HepG2 (cell line): ENCODE measurements around the gene POU6F1. TPM values are rescaled to one million over a fixed set of nuclear protein-coding genes. Genes with fewer than 3 reads are reported as not detected.

Experiments used
- AHR ChIP-seq: IDR thresholded peaks from 2 replicates; pipeline ENCODE4 v1.6.1; 2018; ENCODE audit warnings: missing genetic modification reagents, missing compliant biosample characterization
- ISX ChIP-seq: sonication (generic); formaldehyde crosslinking; conservative IDR thresholded peaks from 2 replicates; pipeline ENCODE4 v1.5.0; 2020; ENCODE audit warnings: missing genetic modification reagents
- MTA3 ChIP-seq: sonication (generic); formaldehyde crosslinking; IDR thresholded peaks from 2 replicates; pipeline ENCODE4 v1.4.0; 2020; ENCODE audit warnings: missing genetic modification reagents
- NR3C1 ChIP-seq: sonication (generic); formaldehyde crosslinking; IDR thresholded peaks from 2 replicates; pipeline ENCODE4 v1.4.0; 2020; ENCODE audit warnings: missing genetic modification reagents
- PAX8 ChIP-seq: sonication (generic); formaldehyde crosslinking; IDR thresholded peaks from 2 replicates; pipeline ENCODE4 v1.8.0; 2022; ENCODE audit warnings: mild to moderate bottlenecking, missing genetic modification reagents, borderline replicate concordance
- REL ChIP-seq: sonication (generic); formaldehyde crosslinking; conservative IDR thresholded peaks from 2 replicates; pipeline ENCODE4 v1.8.0; 2022; ENCODE audit warnings: mild to moderate bottlenecking, missing genetic modification reagents, moderate library complexity
- SNRNP70 ChIP-seq: fragments of 200-400 bp; formaldehyde crosslinking; IDR thresholded peaks from 2 replicates; pipeline ENCODE4 v1.6.1; 2017; ENCODE audit warnings: mild to moderate bottlenecking, low read depth, low read length, moderate library complexity
- STAG1 ChIP-seq: sonication (generic); formaldehyde crosslinking; IDR thresholded peaks from 2 replicates; pipeline ENCODE4 v1.4.0; 2020; ENCODE audit warnings: missing genetic modification reagents
- ZBTB3 ChIP-seq: sonication (generic); formaldehyde crosslinking; IDR thresholded peaks from 2 replicates; pipeline ENCODE4 v1.4.0; 2020; ENCODE audit warnings: low read depth, mild to moderate bottlenecking, moderate library complexity, missing genetic modification reagents, borderline replicate concordance
- ZNF326 ChIP-seq: sonication (generic); formaldehyde crosslinking; IDR thresholded peaks from 2 replicates; pipeline ENCODE4 v1.4.0; 2020; ENCODE audit warnings: missing genetic modification reagents, borderline replicate concordance
- ZNF552 ChIP-seq: sonication (generic); formaldehyde crosslinking; IDR thresholded peaks from 2 replicates; pipeline ENCODE4 v1.9.0; 2022; ENCODE audit warnings: missing genetic modification reagents, mild to moderate bottlenecking, borderline replicate concordance
- ZNF747 ChIP-seq: sonication (generic); formaldehyde crosslinking; IDR thresholded peaks from 2 replicates; pipeline ENCODE4 v1.8.1; 2023; ENCODE audit warnings: missing genetic modification reagents, mild to moderate bottlenecking, borderline replicate concordance
- ZSCAN20 ChIP-seq: sonication (generic); formaldehyde crosslinking; IDR thresholded peaks from 2 replicates; pipeline ENCODE4 v1.4.0; 2020; ENCODE audit warnings: missing genetic modification reagents, mild to moderate bottlenecking, borderline replicate concordance
- ZZZ3 ChIP-seq: sonication (generic); formaldehyde crosslinking; IDR thresholded peaks from 2 replicates; pipeline ENCODE4 v1.4.0; 2020; ENCODE audit warnings: missing genetic modification reagents, mild to moderate bottlenecking, borderline replicate concordance
- polyA plus RNA-seq, 8 experiments: library from polyadenylated mRNA; depleted of rRNA in 3 of 8; stranded (reverse) in 7 of 8; unstranded in 1 of 8; fragments of >200 nt; fragmentation: Illumina TruSeq in 4 of 8; extraction: Trizol in 4 of 8; gene quantifications; 2 replicates each; pipeline versions ENCODE4 v1.2.1 to v1.2.3, GENCODE V29; 2011 to 2016; ENCODE audit warnings: low read depth in 4 of 8, missing spikeins in 1 of 8, mixed read lengths in 1 of 8; ENCODE audit not compliant: insufficient read depth in 1 of 8
- total RNA-seq, 5 experiments: library from RNA; depleted of rRNA; stranded (reverse); fragments of >200 nt; fragmentation: Illumina TruSeq; extraction: Trizol; gene quantifications; 2 replicates each; pipeline ENCODE4 v1.2.3, GENCODE V29; 2016; ENCODE audit warnings: low read depth in 1 of 5
- TF ChIP-seq, protein P1 (sequence below): sonication (generic); formaldehyde crosslinking; IDR thresholded peaks from 2 replicates; pipeline ENCODE4 v1.4.0; 2020; ENCODE audit warnings: mild to moderate bottlenecking, missing genetic modification reagents, borderline replicate concordance
- TF ChIP-seq, protein P2 (sequence below): sonication (generic); formaldehyde crosslinking; IDR thresholded peaks from 2 replicates; pipeline ENCODE4 v1.4.0; 2020; ENCODE audit warnings: mild to moderate bottlenecking, missing genetic modification reagents
- TF ChIP-seq, protein P3 (sequence below): sonication (generic); IDR thresholded peaks from 2 replicates; pipeline ENCODE4 v1.6.1; 2016; ENCODE audit warnings: low read depth, borderline replicate concordance
- TF ChIP-seq, protein P4 (sequence below): sonication (generic); formaldehyde crosslinking; conservative IDR thresholded peaks from 2 replicates; pipeline ENCODE4 v1.8.0; 2022; ENCODE audit warnings: mild to moderate bottlenecking, moderate library complexity, missing genetic modification reagents
- TF ChIP-seq, protein P5 (sequence below): sonication (generic); formaldehyde crosslinking; conservative IDR thresholded peaks from 2 replicates; pipeline ENCODE4 v1.4.0; 2020; ENCODE audit warnings: mild to moderate bottlenecking, missing genetic modification reagents, moderate library complexity

The POU6F1 gene
- total and polyA plus RNA-seq, 2 of the 13 experiments (the other 11 are each of a cell fraction or from before 2014, with no cell fraction given) = 0.48 to 0.51 TPM

DNA sequence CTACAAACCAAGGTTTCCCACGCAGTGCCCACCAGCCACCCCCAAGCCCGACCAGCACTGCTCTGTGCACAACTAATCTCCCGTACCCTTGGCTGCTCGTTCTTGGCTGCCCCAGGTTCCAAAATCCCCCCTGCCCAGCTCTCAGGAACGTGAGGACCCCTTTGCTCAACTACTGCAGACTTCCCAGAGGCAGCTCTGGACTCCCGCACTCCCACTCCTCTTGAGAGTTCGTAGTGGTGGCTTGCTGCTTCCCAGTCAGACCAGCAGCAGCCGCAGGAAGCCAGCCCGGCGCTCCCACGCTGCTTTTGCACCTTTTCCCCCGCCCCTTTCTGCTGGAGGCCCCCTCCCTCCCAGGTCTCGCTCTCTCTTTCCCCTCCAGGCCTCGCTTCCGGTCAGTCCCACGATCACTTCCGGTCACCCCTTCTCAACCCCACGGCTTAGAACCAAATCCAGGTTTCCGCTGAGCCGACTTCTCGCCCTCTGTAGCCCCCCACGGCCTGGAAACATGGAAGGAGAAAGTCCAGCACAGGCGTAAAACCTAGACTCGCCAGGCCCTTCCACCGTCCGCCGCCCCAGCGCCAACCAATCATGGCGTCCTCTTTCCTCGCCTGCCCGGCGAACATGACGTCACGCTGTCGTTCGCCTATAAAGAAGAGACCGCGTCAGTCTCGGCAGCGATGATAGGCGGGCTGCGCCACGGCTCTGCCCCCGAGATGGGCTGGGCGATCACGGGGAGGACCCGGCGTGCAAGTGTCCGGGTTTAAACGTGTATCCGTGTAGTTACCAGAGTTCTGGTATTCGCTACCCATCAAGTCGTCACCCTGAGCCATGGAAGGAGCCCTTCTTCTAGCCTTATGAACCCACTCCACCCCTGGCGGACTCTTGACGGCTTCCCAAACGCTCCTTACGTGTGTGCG lies 45.1 kb downstream of the POU6F1 start, which contains the start of gene TFCP2 (continued):
- TF ChIP-seq, protein P1, sequence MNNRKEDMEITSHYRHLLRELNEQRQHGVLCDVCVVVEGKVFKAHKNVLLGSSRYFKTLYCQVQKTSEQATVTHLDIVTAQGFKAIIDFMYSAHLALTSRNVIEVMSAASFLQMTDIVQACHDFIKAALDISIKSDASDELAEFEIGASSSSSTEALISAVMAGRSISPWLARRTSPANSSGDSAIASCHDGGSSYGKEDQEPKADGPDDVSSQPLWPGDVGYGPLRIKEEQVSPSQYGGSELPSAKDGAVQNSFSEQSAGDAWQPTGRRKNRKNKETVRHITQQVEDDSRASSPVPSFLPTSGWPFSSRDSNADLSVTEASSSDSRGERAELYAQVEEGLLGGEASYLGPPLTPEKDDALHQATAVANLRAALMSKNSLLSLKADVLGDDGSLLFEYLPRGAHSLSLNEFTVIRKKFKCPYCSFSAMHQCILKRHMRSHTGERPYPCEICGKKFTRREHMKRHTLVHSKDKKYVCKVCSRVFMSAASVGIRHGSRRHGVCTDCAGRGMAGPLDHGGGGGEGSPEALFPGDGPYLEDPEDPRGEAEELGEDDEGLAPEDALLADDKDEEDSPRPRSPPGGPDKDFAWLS (CRISPR knock-in tag) = no peak
- TF ChIP-seq AHR = no peak; the same call in 1 of the 2 replicates
- TF ChIP-seq STAG1 = peak; percentile 11; the same call in 1 of the 2 replicates
- TF ChIP-seq, protein P2, sequence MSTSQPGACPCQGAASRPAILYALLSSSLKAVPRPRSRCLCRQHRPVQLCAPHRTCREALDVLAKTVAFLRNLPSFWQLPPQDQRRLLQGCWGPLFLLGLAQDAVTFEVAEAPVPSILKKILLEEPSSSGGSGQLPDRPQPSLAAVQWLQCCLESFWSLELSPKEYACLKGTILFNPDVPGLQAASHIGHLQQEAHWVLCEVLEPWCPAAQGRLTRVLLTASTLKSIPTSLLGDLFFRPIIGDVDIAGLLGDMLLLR (CRISPR knock-in tag) = peak; percentile 53
- TF ChIP-seq ISX (CRISPR knock-in tag) = no peak
- no peak for TF ChIP-seq NR3C1 (CRISPR knock-in tag)
- no peak; the same call in 1 of the 2 replicates for TF ChIP-seq REL (CRISPR knock-in tag)
- TF ChIP-seq ZNF552 (CRISPR knock-in tag) = peak; percentile 71
- no peak for TF ChIP-seq SNRNP70
- TF ChIP-seq MTA3 (CRISPR knock-in tag) = no peak
- TF ChIP-seq ZZZ3 (CRISPR knock-in tag) = no peak; the same call in 1 of the 2 replicates
- no peak for TF ChIP-seq PAX8 (CRISPR knock-in tag)
- TF ChIP-seq, protein P3, sequence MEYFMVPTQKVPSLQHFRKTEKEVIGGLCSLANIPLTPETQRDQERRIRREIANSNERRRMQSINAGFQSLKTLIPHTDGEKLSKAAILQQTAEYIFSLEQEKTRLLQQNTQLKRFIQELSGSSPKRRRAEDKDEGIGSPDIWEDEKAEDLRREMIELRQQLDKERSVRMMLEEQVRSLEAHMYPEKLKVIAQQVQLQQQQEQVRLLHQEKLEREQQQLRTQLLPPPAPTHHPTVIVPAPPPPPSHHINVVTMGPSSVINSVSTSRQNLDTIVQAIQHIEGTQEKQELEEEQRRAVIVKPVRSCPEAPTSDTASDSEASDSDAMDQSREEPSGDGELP = no peak; the same call in 1 of the 2 replicates
- TF ChIP-seq ZBTB3 = no peak
- no peak; the same call in 1 of the 2 replicates for TF ChIP-seq ZNF747 (CRISPR knock-in tag)
- 0 out of 2 replicates have a peak, but pooled peaks have one; percentile 60 for TF ChIP-seq ZSCAN20 (CRISPR knock-in tag)
- TF ChIP-seq, protein P4, sequence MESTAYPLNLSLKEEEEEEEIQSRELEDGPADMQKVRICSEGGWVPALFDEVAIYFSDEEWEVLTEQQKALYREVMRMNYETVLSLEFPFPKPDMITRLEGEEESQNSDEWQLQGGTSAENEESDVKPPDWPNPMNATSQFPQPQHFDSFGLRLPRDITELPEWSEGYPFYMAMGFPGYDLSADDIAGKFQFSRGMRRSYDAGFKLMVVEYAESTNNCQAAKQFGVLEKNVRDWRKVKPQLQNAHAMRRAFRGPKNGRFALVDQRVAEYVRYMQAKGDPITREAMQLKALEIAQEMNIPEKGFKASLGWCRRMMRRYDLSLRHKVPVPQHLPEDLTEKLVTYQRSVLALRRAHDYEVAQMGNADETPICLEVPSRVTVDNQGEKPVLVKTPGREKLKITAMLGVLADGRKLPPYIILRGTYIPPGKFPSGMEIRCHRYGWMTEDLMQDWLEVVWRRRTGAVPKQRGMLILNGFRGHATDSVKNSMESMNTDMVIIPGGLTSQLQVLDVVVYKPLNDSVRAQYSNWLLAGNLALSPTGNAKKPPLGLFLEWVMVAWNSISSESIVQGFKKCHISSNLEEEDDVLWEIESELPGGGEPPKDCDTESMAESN = peak; percentile 46; the same call in 1 of the 2 replicates
- TF ChIP-seq ZNF326 (CRISPR knock-in tag) = no peak
- TF ChIP-seq, protein P5, sequence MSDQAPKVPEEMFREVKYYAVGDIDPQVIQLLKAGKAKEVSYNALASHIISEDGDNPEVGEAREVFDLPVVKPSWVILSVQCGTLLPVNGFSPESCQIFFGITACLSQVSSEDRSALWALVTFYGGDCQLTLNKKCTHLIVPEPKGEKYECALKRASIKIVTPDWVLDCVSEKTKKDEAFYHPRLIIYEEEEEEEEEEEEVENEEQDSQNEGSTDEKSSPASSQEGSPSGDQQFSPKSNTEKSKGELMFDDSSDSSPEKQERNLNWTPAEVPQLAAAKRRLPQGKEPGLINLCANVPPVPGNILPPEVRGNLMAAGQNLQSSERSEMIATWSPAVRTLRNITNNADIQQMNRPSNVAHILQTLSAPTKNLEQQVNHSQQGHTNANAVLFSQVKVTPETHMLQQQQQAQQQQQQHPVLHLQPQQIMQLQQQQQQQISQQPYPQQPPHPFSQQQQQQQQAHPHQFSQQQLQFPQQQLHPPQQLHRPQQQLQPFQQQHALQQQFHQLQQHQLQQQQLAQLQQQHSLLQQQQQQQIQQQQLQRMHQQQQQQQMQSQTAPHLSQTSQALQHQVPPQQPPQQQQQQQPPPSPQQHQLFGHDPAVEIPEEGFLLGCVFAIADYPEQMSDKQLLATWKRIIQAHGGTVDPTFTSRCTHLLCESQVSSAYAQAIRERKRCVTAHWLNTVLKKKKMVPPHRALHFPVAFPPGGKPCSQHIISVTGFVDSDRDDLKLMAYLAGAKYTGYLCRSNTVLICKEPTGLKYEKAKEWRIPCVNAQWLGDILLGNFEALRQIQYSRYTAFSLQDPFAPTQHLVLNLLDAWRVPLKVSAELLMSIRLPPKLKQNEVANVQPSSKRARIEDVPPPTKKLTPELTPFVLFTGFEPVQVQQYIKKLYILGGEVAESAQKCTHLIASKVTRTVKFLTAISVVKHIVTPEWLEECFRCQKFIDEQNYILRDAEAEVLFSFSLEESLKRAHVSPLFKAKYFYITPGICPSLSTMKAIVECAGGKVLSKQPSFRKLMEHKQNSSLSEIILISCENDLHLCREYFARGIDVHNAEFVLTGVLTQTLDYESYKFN (CRISPR knock-in tag) = peak; percentile 35; the same call in 1 of the 2 replicates
